HG03280 (cell line): ENCODE data around the gene WFDC1.

ENCODE experiments used
- ATAC-seq: cut with Tn5 transposase; IDR thresholded peaks from one replicate; pipeline ENCODE4 v1.9.1; 2021; ENCODE audit warnings: mild to moderate bottlenecking, moderate library complexity; ENCODE audit not compliant: unreplicated experiment

Gene WFDC1

GRCh38 chr16:84294531-84295142 is at the start of gene WFDC1:
Gene WFDC1, plus strand, starts transcription at chr16:84294878. Its CDS starts 94 bp downstream, at chr16:84294972.
- ATAC-seq, result no peak

- no peak for ATAC-seq
Measured at GRCh38 chr16:84245956-84246678, 48.6 kb upstream of the WFDC1 start.

- no peak for ATAC-seq
Measured at GRCh38 chr16:84246679-84247077, 48.0 kb upstream of the WFDC1 start.

- no peak for ATAC-seq
Measured at GRCh38 chr16:84247331-84247730, 47.3 kb upstream of the WFDC1 start.

GRCh38 chr16:84247844-84248243 is 46.8 kb upstream of the WFDC1 start:
- ATAC-seq, result no peak

GRCh38 chr16:84252184-84252583 is 42.5 kb upstream of the WFDC1 start:
- no peak for ATAC-seq

GRCh38 chr16:84253173-84253572 is 41.5 kb upstream of the WFDC1 start:
- no peak for ATAC-seq

- no peak for ATAC-seq
Measured at GRCh38 chr16:84254062-84254461, 40.6 kb upstream of the WFDC1 start.

GRCh38 chr16:84255050-84255810 is 39.4 kb upstream of the WFDC1 start:
- ATAC-seq, result no peak

- no peak for ATAC-seq
Measured at GRCh38 chr16:84258266-84258665, 36.4 kb upstream of the WFDC1 start.

- ATAC-seq, result no peak
Measured at GRCh38 chr16:84259691-84260090, 35.0 kb upstream of the WFDC1 start.

- no peak for ATAC-seq
Measured at GRCh38 chr16:84260766-84261554, 33.7 kb upstream of the WFDC1 start.

GRCh38 chr16:84262031-84262430 is 32.6 kb upstream of the WFDC1 start:
- ATAC-seq, result no peak

GRCh38 chr16:84262939-84263338 is 31.7 kb upstream of the WFDC1 start:
- ATAC-seq, result no peak

- no peak for ATAC-seq
Measured at GRCh38 chr16:84266451-84266850, 28.2 kb upstream of the WFDC1 start.

GRCh38 chr16:84267380-84267779 is 27.3 kb upstream of the WFDC1 start:
- ATAC-seq, result no peak

GRCh38 chr16:84268291-84269040 is 26.2 kb upstream of the WFDC1 start:
- ATAC-seq, result no peak

GRCh38 chr16:84270071-84270470 is 24.6 kb upstream of the WFDC1 start:
- ATAC-seq, result no peak

- no peak for ATAC-seq
Measured at GRCh38 chr16:84270531-84270930, 24.1 kb upstream of the WFDC1 start.

GRCh38 chr16:84271037-84271436 is 23.6 kb upstream of the WFDC1 start:
- no peak for ATAC-seq
